PC-3 (cell line): ENCODE results near the gene RPLP2.

Source experiments
- CTCF ChIP-seq: fragments of 300-600 bp; sonication (generic); conservative IDR thresholded peaks from 2 replicates; pipeline ENCODE4 v1.5.1; 2017; ENCODE audit warnings: antibody characterized with exemption, low read depth, mild to moderate bottlenecking, low read length
- EZH2 ChIP-seq: fragments of 300-600 bp; sonication (generic); IDR thresholded peaks from one replicate; pipeline ENCODE4 v1.6.1; 2017; ENCODE audit warnings: antibody characterized with exemption, mild to moderate bottlenecking, low read length; ENCODE audit not compliant: unreplicated experiment

- TF ChIP-seq CTCF (no peak), EZH2 (no peak)
Measured at GRCh38 chr11:766936-767210, 42.9 kb upstream of the RPLP2 start.
